H1 (cell line): ENCODE results near the gene GZF1. TPM values are rescaled to one million over a fixed set of nuclear protein-coding genes. Genes with fewer than 3 reads are reported as not detected.

Experiments
- CTCF ChIA-PET: fragments of 300-600 bp; sonication (Branson Sonifier 250); formaldehyde crosslinking; loops from one replicate; lab custom pipeline; 2021; ENCODE audit not compliant: partially characterized antibody; lab: Charles Lee
- POLR2A ChIA-PET: fragments of 300-600 bp; sonication (Branson Sonifier 250); formaldehyde crosslinking; loops from one replicate; lab custom pipeline; 2021; ENCODE audit warnings: inconsistent platforms; ENCODE audit not compliant: partially characterized antibody; lab: Charles Lee
- DNase-seq, 2 experiments: peaks; one replicate each; pipeline versions ENCODE4 v3.0.0 to v3.0.0-alpha.2; 2010 to 2022; ENCODE audit warnings: low spot score in 2 of 2, low read depth in 1 of 2, mixed read lengths in 1 of 2
- FAIRE-seq: peaks from 2 replicates; lab custom pipeline; 2011; peaks lifted over from hg19 to GRCh38; lab: Jason Lieb, UNC
- H2AFZ ChIP-seq: 2 replicates; pipeline ENCODE4 v1.8.1; 2012; ENCODE audit warnings: low read length, inconsistent platforms
- H2AK5ac ChIP-seq: 2 replicates; pipeline ENCODE4 v1.6.1; 2013; ENCODE audit warnings: low read depth, low read length
- H2BK120ac ChIP-seq: replicated peaks from 2 replicates; pipeline ENCODE3; 2013; ENCODE audit warnings: low read depth, low read length, inconsistent platforms
- H2BK12ac ChIP-seq: 2 replicates; pipeline ENCODE4 v1.6.1; 2013; ENCODE audit warnings: low read depth, low read length
- H2BK15ac ChIP-seq: 2 replicates; pipeline ENCODE4 v1.6.1; 2013; ENCODE audit warnings: low read length
- H2BK20ac ChIP-seq: 2 replicates; pipeline ENCODE4 v1.6.1; 2013; ENCODE audit warnings: low read length
- H2BK5ac ChIP-seq: 2 replicates; pipeline ENCODE4 v1.6.1; 2013; ENCODE audit warnings: low read depth, low read length
- H3K14ac ChIP-seq: 2 replicates; pipeline ENCODE4 v1.6.1; 2013; ENCODE audit warnings: inconsistent platforms; ENCODE audit not compliant: insufficient read length
- H3K18ac ChIP-seq: 2 replicates; pipeline ENCODE4 v1.6.1; 2013; ENCODE audit warnings: low read length; ENCODE audit errors: extremely low read depth
- H3K23ac ChIP-seq: 2 replicates; pipeline ENCODE4 v1.6.1; 2013; ENCODE audit warnings: inconsistent platforms; ENCODE audit not compliant: insufficient read length
- H3K23me2 ChIP-seq: 2 replicates; pipeline ENCODE4 v1.6.1; 2013; ENCODE audit warnings: low read depth, low read length
- H3K27ac ChIP-seq: 2 replicates; pipeline ENCODE4 v1.6.1; 2011; ENCODE audit warnings: low read depth, low read length, inconsistent platforms
- H3K27me3 ChIP-seq, 4 experiments: replicated peaks in 1 of 4; 1 replicate in 1 of 4; 2 replicates in 3 of 4; pipeline versions ENCODE4 v1.6.1 to v1.8.1; 2011 to 2013; ENCODE audit warnings: low read length in 3 of 4, mild to moderate bottlenecking in 3 of 4, inconsistent platforms in 2 of 4, mixed read lengths in 2 of 4, moderate library complexity in 1 of 4; ENCODE audit not compliant: control insufficient read depth in 3 of 4, insufficient read depth in 3 of 4; ENCODE audit errors: extremely low read depth in 1 of 4
- H3K36me3 ChIP-seq, 4 experiments: 2 replicates each; pipeline versions ENCODE4 v1.6.1 to v1.8.1; 2011 to 2013; ENCODE audit warnings: mild to moderate bottlenecking in 4 of 4, low read length in 3 of 4, moderate library complexity in 2 of 4, control low read depth in 1 of 4, inconsistent platforms in 1 of 4; ENCODE audit not compliant: insufficient read depth in 4 of 4, control insufficient read depth in 2 of 4
- H3K4ac ChIP-seq: replicated peaks from 2 replicates; pipeline ENCODE3; 2013; ENCODE audit warnings: low read length, low read depth, mixed read lengths, inconsistent platforms; ENCODE audit not compliant: insufficient read length
- H3K4me1 ChIP-seq, 4 experiments: replicated peaks in 1 of 4; 1 replicate in 1 of 4; 2 replicates in 3 of 4; pipeline versions ENCODE4 v1.6.1 to v1.8.1; 2011 to 2013; ENCODE audit warnings: low read length in 3 of 4, inconsistent platforms in 2 of 4, mixed read lengths in 1 of 4; ENCODE audit not compliant: insufficient read depth in 4 of 4, control insufficient read depth in 3 of 4
- H3K4me2 ChIP-seq, 2 experiments: 2 replicates each; pipeline versions ENCODE4 v1.6.1 to v1.8.1; 2011 to 2013; ENCODE audit warnings: low read depth in 2 of 2, low read length in 2 of 2, control low read depth in 1 of 2, inconsistent platforms in 1 of 2, mild to moderate bottlenecking in 1 of 2; ENCODE audit not compliant: insufficient read depth in 1 of 2
- H3K4me3 ChIP-seq, 4 experiments: fragments of 200-600, 300-600 bp in 1 of 4; sonication (generic), shearing (Covaris generic), sonication (Bioruptor Twin) in 1 of 4; 2 replicates each; pipeline versions ENCODE4 v1.5.1 to v1.8.1; 2011 to 2016; ENCODE audit warnings: low read length in 4 of 4, low read depth in 3 of 4, control low read depth in 2 of 4, inconsistent platforms in 2 of 4, mild to moderate bottlenecking in 2 of 4, mixed read lengths in 1 of 4, moderate library complexity in 1 of 4; ENCODE audit not compliant: insufficient read depth in 2 of 4; ENCODE audit errors: extremely low read depth in 1 of 4
- H3K56ac ChIP-seq: replicated peaks from 2 replicates; pipeline ENCODE3; 2013; ENCODE audit warnings: low read depth, mild to moderate bottlenecking, mixed read lengths, low read length, inconsistent platforms; ENCODE audit not compliant: insufficient read length
- H3K79me1 ChIP-seq: 2 replicates; pipeline ENCODE4 v1.6.1; 2013; ENCODE audit warnings: low read depth, low read length, control low read depth
- H3K79me2 ChIP-seq, 2 experiments: 2 replicates each; pipeline versions ENCODE4 v1.6.1 to v1.8.1; 2012 to 2013; ENCODE audit warnings: low read length in 2 of 2, mild to moderate bottlenecking in 2 of 2, inconsistent platforms in 1 of 2; ENCODE audit not compliant: insufficient read depth in 2 of 2, control insufficient read depth in 1 of 2
- H3K9ac ChIP-seq, 4 experiments: replicated peaks in 1 of 4; 1 replicate in 1 of 4; 2 replicates in 3 of 4; pipeline versions ENCODE4 v1.6.1 to v1.8.1; 2011 to 2013; ENCODE audit warnings: low read depth in 3 of 4, low read length in 3 of 4, control low read depth in 2 of 4, mild to moderate bottlenecking in 2 of 4, moderate library complexity in 2 of 4, inconsistent platforms in 1 of 4; ENCODE audit errors: extremely low read depth in 1 of 4
- H3K9me3 ChIP-seq, 2 experiments: 2 replicates each; pipeline versions ENCODE4 v1.6.1 to v1.8.1; 2012 to 2013; ENCODE audit warnings: mild to moderate bottlenecking in 2 of 2, moderate library complexity in 2 of 2, control low read depth in 1 of 2, inconsistent platforms in 1 of 2, low read depth in 1 of 2, low read length in 1 of 2, mixed read lengths in 1 of 2; ENCODE audit not compliant: insufficient read depth in 2 of 2
- H4K20me1 ChIP-seq, 2 experiments: replicated peaks in 1 of 2; 2 replicates each; pipeline versions ENCODE3 to v1.8.1; 2011 to 2013; ENCODE audit warnings: inconsistent platforms in 2 of 2, low read length in 2 of 2, mild to moderate bottlenecking in 1 of 2; ENCODE audit not compliant: insufficient read depth in 2 of 2, control insufficient read depth in 1 of 2
- H4K5ac ChIP-seq: 2 replicates; pipeline ENCODE4 v1.6.1; 2013; ENCODE audit warnings: low read length, low read depth, mixed read lengths, inconsistent platforms; ENCODE audit not compliant: insufficient read length
- H4K8ac ChIP-seq: 2 replicates; pipeline ENCODE4 v1.8.0; 2013; ENCODE audit warnings: mild to moderate bottlenecking, moderate library complexity, low read length, inconsistent platforms; ENCODE audit not compliant: insufficient read depth; ENCODE audit errors: extremely low read depth
- H4K91ac ChIP-seq: replicated peaks from 2 replicates; pipeline ENCODE3; 2013; ENCODE audit warnings: low read length, mixed read lengths, inconsistent platforms; ENCODE audit not compliant: insufficient read length
- ASH2L ChIP-seq: fragments of 200-600, 300-600 bp; sonication (generic); IDR thresholded peaks from one replicate; pipeline ENCODE4 v1.7.1; 2017; ENCODE audit warnings: low read length
- BCL11A ChIP-seq, 2 experiments: IDR thresholded peaks; one replicate each; pipeline ENCODE4 v1.6.1; 2011; ENCODE audit warnings: low read depth in 2 of 2, low read length in 2 of 2, mild to moderate bottlenecking in 2 of 2
- CBX5 ChIP-seq: fragments of 300-800, 300-1000 bp; sonication (generic); IDR thresholded peaks from 2 replicates; pipeline ENCODE4 v1.7.1; 2016; ENCODE audit warnings: antibody characterized with exemption, low read length, low read depth
- CREB1 ChIP-seq: IDR thresholded peaks from 2 replicates; pipeline ENCODE4 v1.6.1; 2012; ENCODE audit warnings: inconsistent platforms
- E2F6 ChIP-seq: IDR thresholded peaks from 2 replicates; pipeline ENCODE4 v1.6.1; 2012; ENCODE audit warnings: inconsistent platforms
- EZH2 ChIP-seq: fragments of 200-600 bp; sonication (generic); IDR thresholded peaks from 2 replicates; pipeline ENCODE4 v1.7.1; 2012; ENCODE audit warnings: low read depth, mild to moderate bottlenecking, moderate library complexity, low read length, inconsistent platforms; ENCODE audit not compliant: severe bottlenecking
- SAP30 ChIP-seq: fragments of 300-600 bp; sonication (generic); IDR thresholded peaks from 2 replicates; pipeline ENCODE4 v1.7.1; 2012; ENCODE audit warnings: low read length, moderate library complexity, mild to moderate bottlenecking, inconsistent platforms; ENCODE audit not compliant: insufficient read depth, insufficient replicate concordance
- SIN3A ChIP-seq, 2 experiments: IDR thresholded peaks in 1 of 2; conservative IDR thresholded peaks in 1 of 2; 2 replicates each; pipeline ENCODE4 v1.6.1; 2011 to 2012; ENCODE audit warnings: low read length in 2 of 2, improper control_type of control experiment in 1 of 2, low read depth in 1 of 2, mild to moderate bottlenecking in 1 of 2
- TAF7 ChIP-seq: optimal IDR thresholded peaks from 2 replicates; pipeline ENCODE3; 2011; ENCODE audit warnings: low read depth, mild to moderate bottlenecking, inconsistent platforms, low read length, moderate library complexity, borderline replicate concordance
- WGBS, 2 experiments: shearing (Covaris generic) in 1 of 2; methylation state at CpG; one replicate each; pipeline versions ENCODE4 v1.1.6 to v1.1.7; 2013 to 2015; ENCODE audit warnings: low lambda C conversion rate in 2 of 2, mixed read lengths in 2 of 2, inconsistent platforms in 1 of 2, low coverage in 1 of 2, missing lambda C conversion rate in 1 of 2; ENCODE audit not compliant: insufficient replicate concordance in 2 of 2, insufficient coverage in 1 of 2, insufficient read length in 1 of 2; ENCODE audit errors: extremely low coverage in 1 of 2, missing lambda C conversion rate in 1 of 2; 5-methylcytosine and 5-hydroxymethylcytosine counted together
- polyA plus RNA-seq, 7 experiments: library from polyadenylated mRNA; depleted of rRNA in 3 of 7; stranded (reverse) in 5 of 7; unstranded in 2 of 7; fragments of >200 nt in 5 of 7; fragments of 200-250 nt in 2 of 7; gene quantifications; 1 replicate in 5 of 7; 2 replicates in 1 of 7; 4 replicates in 1 of 7; pipeline versions ENCODE4 v1.2.1 to v1.2.3, GENCODE V29; 2011 to 2013; ENCODE audit warnings: missing spikeins in 2 of 7, mixed read lengths in 2 of 7
- total RNA-seq: library from RNA; stranded (reverse); fragmentation: NEBNext Ultra II Directional; extraction: Animal tissue kit (Norgen Biotek cat#: 25700); gene quantifications from 2 replicates; pipeline ENCODE4 v1.2.1, GENCODE V29; 2021

GZF1 gene
- total and polyA plus RNA-seq, 2 of the 8 experiments (the other 6 are each of a cell fraction or from before 2014, with no cell fraction given): 8.2 to 11.9 TPM

GRCh38 chr20:23350904-23351838, 10.8 kb upstream of the GZF1 start:
- H3K9me3 ChIP-seq: no peaks in the 10 kb centered on the region
- 5% methylated on average over 56 of the region's 64 CpGs; no CpG with 5 or more reads in 1 of the 2 experiments for WGBS, 2 experiments
- H3K27me3 ChIP-seq: no peaks in the 10 kb centered on the region
- H3K4ac ChIP-seq: peak overlapping the region; percentile 45
- no peak overlapping the region for H4K91ac ChIP-seq
- peak overlapping the region; percentile 91 to 96 for H3K4me2 ChIP-seq
- H3K27ac ChIP-seq: peak overlapping the region; percentile 12; the same call in 1 of the 2 replicates
- H2BK15ac ChIP-seq: no peak overlapping the region
- H2BK5ac ChIP-seq: 0 out of 2 replicates have a peak overlapping the region, but pooled peaks have one; percentile 42
- H2AFZ ChIP-seq: no peak overlapping the region
- H3K18ac ChIP-seq: no peak overlapping the region; the same call in 1 of the 2 replicates
- H3K36me3 ChIP-seq: peaks cover 0 to 9% (median 9%) of the 10 kb centered on the region in 4 experiments; a peak in 6 of 8 replicates
- no peak for FAIRE-seq
- CTCF ChIA-PET: interaction anchor here (2.0 kb wide), 1 partner anchor 11 kb away, joined by 13 read pairs; no protein-coding TSS in a partner anchor
- peaks cover 5% of the 10 kb centered on the region; the same call in 1 of the 2 replicates for H3K79me1 ChIP-seq
- no peak overlapping the region for H2BK120ac ChIP-seq
- peaks cover 0 to 10% of the 10 kb centered on the region in 2 experiments for H4K20me1 ChIP-seq
- peak overlapping the region; percentile 79 to 90 (median 86) for H3K4me3 ChIP-seq
- POLR2A ChIA-PET: interaction anchor here (0.8 to 2.2 kb wide), 8 partner anchors 8 to 300 kb away, joined by 3 to 14 read pairs (median 3); partner anchors contain the start of gene GZF1
- H3K9ac ChIP-seq: peak overlapping the region in 3 of 4 experiments; percentile 55 to 66 (median 56); a peak in 5 of 7 replicates
- peaks cover 10% of the 10 kb centered on the region; the same call in 1 of the 2 replicates for H3K23me2 ChIP-seq
- peaks cover 7 to 28% of the 10 kb centered on the region in 2 experiments; a peak in 3 of 4 replicates for H3K79me2 ChIP-seq
- no peak overlapping the region for H3K56ac ChIP-seq
- H2AK5ac ChIP-seq: no peak overlapping the region
- DNase-seq: peak in 1 of 2 experiments; percentile 70
- H3K14ac ChIP-seq: no peak overlapping the region
- no peak overlapping the region for H2BK20ac ChIP-seq
- peak overlapping the region; percentile 75; the same call in 1 of the 2 replicates for H4K8ac ChIP-seq
- H3K4me1 ChIP-seq: peaks cover 3 to 13% (median 6%) of the 10 kb centered on the region in 4 experiments; a peak in 6 of 7 replicates
- H3K23ac ChIP-seq: no peak overlapping the region
- H4K5ac ChIP-seq: no peak overlapping the region
- H2BK12ac ChIP-seq: no peak overlapping the region
- 0 out of 2 replicates have a peak, but pooled peaks have one; percentile 29 for TF ChIP-seq E2F6
- TF ChIP-seq EZH2: no peak
- no peak for TF ChIP-seq ASH2L
- no peak for TF ChIP-seq BCL11A (IDR thresholded peaks at IDR 0.05; ENCODE audit: low read depth in 2 of 2, low read length in 2 of 2)
- peak; percentile 92 for TF ChIP-seq SAP30
- TF ChIP-seq CBX5: no peak
- TF ChIP-seq SIN3A (conservative IDR thresholded peaks at IDR 0.05 in 1 of 2, IDR thresholded peaks at IDR 0.05 in 1 of 2; ENCODE audit: low read depth in 1 of 2, low read length in 2 of 2): peak in 1 of 2 experiments; percentile 72; a peak in 2 of 4 replicates
- no peak for TF ChIP-seq TAF7
- TF ChIP-seq CREB1: no peak
